NCI-H2227 treated with DMSO at 0.1 percent for 48 hours (cell line): Measurements from ENCODE around the gene SRMS.
"Not testable (repeated sequence)": the region's sequence is repeated elsewhere in the genome, so short reads cannot be mapped to it uniquely, and the experiment has no call there.

Experiments
- DNase-seq: peaks from one replicate; lab custom pipeline; 2025; lab: John Stamatoyannopoulos, UW

Gene SRMS

DNA sequence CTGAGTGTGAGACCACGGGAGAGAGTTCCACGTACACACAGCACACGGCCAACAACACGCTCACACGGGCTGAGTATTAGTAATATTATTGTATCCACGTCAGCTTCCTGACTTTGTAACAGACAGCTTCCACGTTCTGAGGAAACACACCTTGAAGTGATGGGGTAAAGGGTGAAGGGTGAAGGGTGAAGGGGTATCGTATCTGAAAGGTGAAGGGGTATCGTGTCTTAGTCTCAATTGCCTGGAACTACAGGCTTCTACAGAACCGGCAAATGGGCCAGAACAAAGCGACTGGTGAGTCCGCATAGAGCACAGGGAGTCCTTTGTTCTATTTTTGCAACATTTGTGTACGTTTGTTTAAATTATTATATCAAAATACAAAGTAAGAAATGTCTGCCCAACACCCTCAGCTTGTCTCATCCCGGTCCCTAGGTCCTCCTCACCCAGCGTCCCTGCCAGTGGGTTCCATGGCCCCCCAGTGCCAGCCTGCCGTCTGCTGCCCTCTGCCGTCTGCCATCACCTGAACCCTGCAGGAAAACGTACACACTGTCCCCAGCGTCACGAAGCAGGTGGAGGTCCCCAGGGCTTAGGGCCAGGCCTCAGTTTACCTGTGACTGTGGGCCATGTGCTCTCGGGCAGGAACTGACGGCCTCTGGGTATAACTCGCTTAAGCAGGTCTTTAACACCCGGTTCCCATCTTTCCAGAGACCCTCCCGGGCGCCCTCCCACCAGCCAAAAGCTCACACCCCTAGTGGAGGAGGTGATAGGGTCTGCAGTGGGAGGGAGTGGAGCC, 30.9 kb upstream of the SRMS start:
- DNase-seq = no peak

DNA sequence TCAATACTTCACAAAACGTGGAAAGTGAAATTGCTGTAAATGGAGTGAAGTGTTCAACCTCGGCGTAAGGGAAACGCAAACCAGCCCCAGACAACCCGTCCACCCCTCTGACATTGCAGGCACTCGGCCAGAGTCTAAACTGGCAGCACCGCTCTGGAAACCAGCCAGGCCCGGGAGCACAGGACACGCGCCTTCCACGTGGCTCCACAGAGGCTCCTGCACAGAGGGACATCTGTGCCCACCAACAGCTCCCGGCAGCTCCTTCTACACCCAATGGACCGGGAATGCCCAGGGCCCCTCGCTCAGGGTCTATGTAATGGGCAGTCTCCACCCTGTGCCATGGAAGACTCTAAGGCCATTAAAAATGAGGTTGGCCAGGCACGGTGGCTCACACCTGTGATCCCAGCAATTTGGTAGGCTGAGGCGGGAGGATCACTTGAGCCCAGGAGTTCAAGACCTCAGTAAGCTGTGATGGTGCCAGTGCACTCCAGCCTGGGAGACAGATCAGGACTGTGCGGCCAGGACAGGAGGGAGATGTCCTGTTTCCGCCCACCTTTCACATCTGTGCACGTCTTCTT, 29.9 kb upstream of the SRMS start:
- no peak for DNase-seq

DNA sequence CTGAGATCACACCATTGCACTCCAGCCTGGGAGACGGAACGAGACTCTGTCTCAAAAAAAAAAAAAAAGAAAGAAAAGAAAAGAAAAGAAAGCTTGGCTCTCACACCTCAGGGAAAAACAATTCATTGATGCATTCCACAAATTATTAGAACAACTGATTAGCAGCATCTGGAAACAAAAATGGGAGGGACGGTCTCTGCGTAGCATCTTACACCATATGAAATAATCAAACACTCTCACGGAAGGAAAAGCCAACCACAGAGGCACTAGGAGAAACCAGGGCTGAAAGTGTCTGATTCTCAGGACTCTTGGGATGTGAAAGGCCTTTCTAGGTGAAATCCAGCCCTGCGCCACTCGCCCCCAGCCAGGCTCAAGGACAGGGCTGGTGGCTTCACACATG, 28.8 kb upstream of the SRMS start:
- no peak for DNase-seq

DNA sequence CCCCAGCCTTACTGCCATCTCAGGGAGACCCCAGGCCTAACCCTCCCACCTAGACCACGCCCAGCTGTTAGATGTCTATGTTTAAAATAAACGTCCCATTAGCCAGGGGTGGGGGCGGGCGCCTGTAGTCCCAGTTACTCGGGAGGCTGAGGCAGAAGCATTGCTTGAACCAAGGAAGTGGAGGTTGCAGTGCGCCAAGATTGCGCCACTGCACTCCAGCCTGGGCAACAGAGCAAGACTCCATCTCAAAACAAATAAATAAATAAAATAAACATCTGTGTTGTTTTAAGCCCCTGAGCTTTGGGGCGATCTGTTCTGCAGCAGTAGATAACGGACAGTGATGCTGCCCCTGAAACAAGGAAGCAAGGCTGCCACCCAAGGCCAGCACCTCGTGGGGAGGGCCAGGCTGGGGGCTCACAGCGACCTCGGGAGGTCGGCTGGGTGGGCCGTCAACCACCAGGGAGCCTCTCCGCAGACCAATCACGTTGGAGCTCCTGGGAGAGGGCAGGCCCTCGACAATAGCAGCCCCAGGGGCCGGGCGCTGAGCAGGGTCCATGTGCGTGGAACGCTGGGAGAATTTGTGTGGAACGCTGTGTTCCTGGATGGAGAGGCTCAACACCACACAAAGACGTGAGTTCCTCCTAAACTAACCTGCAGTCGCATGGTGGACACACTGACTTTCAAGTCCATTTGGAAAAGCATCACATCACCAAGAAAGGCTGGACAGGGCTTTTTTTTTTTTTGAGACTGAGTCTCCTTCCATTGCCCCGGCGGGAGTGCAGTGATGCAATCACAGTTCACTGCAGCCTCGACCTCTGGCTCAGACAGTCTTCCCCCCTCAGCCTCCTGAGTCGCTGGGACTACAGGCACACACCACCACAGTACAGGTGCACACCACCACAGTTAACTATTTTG, 27.5 kb upstream of the SRMS start:
- DNase-seq = no peak

DNA sequence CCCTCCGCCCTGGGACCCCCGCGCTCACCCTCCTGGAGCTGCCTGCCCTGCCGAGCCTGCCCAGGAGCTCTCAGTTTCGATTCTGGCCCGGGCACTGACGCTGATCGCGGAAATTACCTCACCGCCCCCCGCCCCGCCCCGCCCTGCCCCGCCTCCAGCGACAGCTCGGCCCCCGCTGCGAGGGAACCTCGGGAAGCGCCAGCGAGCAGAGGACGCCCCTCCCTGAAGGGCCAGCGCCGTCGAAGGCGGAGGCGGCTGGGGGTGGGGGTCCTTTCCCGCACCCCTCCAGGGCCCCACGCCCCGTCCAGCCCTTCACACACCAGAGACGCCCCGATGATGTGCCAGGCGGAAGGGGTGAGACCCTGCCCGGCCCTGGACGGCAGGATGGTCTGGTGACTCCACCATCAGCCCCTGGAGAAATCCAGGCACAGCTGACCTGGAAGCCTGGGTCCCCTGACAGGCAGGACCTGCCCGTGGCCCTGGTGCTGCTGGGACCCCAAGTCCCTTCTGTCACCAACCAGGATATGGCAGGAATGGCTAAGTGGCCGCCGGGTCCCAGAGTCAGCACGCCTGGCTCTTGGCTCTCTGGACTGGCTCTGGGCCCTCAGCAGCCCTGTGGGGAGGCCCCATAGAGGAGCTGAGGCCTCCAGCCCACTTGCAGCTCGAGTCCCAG, 26.7 kb upstream of the SRMS start, which contains the start of gene HELZ2:
TSS of gene HELZ2 (minus strand) at position 84 of the 673 bp plus-strand sequence. CDS start 1,854 bp downstream, outside the sequence.
- DNase-seq = peak; percentile 65

DNA sequence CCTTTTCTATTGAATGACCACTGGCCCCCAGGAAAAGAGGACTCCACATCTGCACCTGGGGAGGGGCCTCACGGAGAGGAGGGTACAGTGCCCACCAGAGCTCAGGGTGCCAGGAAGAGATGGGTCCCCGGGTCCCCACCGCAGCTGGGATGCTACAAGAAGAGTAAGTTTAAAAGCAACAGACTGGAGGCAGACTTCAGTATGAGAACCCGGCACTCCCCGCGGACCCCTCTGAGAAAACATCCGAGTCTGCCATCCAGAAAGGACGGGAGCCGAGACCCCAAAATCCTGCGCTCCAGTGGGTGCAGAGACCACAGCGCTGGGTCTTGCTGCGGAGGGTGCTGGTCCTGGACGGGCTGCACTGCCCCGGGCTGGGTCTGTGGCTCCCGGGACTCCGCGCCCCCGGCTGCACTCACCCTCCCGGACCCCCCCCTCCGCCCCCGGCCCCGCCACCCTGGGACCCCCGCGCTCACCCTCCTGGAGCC, 26.1 kb upstream of the SRMS start:
- DNase-seq = no peak

DNA sequence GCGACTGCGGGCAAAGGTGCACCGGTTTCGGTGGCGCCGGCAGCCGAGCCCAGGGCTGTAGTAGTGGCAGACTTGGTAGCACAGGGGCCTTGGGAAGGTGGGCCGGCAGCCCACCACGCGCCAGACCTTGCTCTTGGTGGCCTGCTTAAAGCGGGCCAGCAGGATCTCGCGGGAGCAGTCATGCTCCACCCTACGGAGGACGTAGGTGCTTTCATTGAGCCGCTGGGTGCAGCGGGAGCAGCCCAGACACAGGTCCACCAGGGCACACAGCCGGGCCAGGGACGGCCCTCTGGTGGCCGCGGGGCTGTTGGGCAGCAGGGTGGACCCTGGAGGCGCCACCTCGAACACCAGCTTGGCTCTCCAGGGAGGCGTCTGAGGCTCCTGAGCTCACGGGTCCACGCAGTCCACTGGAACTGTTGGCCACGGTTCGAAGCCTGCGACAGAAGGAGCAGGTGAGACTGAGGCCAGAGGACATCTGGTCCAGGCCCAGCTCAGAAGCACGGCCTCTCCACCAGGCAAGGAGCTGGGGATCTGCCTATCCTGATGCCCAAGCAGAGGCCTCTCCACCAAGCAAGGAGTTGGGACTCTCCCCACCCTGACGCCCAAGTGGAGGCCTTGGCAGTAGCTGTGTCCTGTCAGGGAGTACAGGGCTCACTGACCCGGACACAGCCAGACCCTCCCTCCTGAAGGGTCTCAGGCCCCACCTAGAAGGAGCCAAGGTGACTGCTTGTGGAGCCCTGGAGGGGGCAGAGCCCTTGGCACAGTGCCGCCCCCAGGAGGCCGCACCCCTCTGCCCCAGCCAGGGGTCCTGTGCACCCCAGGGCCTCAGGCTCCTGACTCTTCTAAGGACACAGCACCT, 25.5 kb upstream of the SRMS start:
- no peak for DNase-seq

DNA sequence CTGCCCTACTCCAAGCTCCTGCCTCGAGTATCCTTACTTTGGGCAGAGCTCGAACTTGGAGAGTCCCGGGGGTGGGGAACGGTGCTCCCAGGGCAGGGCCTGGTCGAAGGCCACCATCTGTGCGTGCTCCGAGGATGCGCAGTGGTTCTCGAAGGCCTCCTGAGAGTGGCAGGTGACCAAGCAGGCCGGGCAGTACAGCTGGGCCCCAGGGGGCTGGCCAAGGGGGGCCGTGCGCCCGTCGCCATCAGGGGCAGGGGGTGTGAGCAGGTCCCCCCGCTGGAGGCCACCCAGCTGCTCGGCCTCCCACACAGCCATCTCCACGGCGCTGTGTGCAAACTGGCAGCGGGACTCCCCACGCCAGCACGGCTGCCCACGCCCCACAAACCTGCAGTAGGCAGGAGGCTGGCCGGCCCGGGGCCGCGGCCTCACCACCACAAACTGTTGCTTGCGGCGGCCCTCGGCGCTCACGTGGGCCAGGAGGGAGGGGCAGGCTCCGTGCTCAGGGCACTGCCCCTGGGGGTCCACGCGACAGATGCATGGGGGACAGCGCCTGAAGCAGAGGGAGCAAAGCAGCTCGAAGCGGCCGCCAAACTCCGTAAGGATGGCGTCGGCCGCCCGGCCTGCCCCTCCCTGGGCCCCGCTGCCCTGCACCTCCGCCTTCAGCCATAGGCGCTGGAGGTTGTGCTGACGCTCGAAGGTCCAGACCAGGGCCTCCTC, 24.7 kb upstream of the SRMS start:
- DNase-seq = no peak

DNA sequence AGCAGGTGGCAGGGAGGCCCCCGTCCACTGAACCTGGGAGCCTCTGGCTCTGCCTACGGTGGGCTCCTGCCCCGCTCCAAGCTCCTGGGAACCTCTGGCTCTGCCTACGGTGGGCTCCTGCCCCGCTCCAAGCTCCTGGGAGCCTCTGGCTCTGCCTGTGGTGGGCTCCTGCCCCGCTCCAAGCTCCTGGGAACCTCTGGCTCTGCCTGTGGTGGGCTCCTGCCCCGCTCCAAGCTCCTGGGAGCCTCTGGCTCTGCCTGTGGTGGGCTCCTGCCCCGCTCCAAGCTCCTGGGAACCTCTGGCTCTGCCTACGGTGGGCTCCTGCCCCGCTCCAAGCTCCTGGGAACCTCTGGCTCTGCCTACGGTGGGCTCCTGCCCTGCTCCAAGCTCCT, 23.5 kb upstream of the SRMS start:
- DNase-seq = not testable (repeated sequence)

DNA sequence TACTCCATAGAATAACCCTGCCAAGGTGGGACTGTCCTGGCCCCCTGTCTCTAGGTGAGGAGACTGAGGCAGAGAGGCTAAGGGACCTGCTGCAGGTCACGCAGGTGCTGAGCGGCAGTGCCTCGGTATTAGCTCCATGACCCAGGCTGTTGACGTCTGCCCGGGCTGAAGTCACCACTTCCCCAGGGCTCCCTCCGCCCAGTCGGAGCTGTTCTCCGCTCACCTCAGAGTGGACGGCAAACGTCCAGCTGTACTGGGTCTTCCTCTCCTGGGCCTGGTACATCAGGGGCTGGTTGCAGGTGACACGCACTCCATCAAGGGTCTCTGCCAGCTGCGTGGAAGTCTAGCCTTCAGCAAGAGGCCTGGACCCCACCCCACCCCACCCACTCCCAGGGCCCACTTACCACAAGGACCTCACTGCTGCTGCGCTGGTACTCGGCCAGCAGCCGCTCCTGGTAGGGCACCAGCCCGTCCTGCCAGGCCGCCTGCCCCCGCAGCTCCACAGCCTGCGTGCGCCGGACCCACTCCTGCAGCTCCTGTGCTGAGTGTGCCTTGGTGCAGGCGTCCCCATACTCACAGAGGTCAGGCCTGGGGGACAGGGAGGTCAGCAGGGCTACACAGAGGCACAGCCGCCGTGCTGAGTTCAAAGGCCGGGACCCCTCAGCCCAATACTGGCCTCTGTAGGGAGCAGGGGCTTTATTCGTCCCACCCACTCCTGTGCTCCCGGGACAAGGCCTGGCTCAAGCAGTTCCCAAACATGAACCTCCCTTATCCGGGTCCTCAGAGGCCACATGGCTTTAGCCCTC, 22.9 kb upstream of the SRMS start:
- DNase-seq = no peak

DNA sequence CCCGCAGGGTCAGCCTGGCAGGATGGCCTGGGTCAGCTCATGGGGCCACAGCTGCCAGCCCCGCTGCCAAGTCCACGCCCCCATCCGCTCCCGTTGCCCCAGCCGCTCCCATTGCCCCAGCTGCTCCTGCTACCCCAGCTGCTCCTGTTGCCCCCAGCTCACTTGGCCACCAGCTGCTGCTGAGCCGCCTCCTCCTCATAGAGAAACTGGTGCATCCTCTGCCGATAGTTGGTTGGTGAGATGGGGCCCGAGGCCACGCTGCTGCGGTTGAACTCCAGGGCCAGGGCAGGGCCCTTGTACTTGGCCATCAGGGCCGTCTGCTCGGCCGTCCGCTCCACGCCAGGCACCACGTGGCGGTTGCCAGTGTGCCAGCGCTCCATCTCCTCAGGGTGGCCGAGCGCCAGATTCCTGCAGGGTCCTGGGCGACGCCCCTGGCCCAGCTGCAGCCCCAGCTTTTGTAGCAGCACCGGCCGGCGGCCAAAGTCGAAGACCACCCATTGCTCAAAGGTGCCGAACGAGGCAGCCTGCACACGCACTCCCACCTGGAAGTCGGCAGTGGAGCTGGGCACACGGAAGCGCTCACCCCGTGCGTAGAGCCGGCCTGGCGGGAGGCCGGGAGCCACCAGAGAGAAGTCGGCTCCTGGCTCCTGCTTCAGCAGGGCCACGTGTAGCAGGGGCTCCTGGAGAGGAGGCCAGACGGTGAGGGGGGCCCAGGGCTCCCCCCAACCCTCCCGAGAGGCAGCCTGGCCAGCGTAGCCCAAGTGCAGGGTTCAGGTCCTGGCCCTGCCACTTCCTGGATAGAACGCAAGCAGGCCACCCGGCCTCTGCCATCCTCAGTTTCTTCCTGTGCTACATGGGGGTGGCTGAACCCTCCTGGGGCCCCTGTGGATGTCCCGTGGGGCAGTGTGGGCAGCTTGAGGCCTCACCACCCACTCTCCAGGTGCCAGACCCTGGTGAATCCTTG, 21.7 kb upstream of the SRMS start:
- no peak for DNase-seq

DNA sequence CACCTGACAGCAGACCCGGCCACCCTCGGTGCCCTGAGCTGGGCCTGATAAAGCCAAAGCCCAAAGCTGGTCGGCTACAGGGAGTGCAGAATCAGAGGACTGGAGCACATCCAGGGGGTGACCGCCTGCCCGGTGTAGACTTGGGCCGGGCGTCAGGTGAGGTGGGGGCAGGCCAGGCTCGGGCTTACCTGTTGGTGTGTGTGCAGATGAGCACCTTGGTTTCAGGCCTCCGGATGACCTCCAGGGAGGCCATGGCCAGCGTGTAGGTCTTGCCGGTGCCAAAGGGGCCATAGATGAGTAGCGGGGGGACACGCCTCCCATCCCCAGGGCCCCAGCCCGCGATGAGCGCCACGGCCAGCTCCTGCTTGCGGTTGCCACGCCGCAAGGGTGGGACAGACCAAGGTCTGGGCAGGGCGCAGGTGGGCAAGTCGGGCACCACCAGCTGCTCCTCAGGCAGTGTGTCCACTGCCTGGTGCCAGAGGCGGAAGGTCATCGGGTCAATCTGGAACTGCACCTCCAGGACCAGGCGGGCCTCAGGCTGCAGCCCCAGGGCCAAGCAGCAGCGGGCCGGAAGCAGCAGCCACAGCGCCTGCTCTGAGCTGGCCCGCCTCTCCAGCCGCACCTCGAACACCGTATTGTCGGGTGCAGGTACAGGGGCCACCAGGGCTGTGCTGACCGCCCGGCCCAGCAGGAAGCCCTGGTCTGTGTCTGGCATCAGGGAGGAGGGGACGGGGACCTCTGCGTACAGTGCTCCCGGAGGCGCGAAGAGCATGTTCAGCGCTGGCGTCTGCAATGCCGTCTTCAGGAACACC, 20.8 kb upstream of the SRMS start:
- no peak for DNase-seq

DNA sequence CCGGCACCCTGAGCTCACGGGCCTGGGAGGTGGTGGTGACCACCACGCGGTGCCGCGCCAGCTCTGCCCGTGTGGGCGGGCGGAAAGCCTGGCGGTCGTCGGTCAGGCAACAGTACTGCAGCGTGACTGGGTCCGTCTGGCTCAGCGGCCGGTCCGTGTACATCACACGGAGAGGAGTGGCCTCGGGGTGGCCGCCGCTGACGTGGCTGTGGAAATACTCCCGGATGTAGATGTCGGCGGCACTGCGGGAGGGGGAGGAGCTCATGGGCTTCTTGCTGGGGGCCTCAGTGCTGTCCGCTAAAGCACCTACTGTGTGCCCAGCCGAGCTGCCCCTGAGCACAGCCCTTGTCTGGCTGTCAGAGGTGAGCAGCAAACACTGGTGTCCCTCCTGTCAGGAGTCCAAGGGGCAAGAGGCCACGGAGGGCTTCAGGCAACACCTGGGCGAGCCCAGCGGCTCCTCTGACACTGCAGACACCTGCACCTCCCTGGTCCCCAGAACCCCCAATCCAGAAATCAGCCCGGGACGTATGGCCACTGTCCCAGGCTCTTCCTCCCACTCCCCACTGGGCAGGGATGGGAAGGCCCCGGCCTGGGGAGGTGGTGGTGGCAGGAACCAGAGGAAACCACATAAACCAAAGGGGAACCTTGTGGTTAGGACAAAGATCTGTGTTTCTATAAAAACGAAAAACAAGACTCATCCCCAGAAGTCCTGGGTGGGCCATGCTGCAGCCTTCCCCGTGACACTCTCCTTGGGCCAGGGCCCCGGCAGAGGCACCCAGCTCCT, 20.0 kb upstream of the SRMS start:
- no peak for DNase-seq

DNA sequence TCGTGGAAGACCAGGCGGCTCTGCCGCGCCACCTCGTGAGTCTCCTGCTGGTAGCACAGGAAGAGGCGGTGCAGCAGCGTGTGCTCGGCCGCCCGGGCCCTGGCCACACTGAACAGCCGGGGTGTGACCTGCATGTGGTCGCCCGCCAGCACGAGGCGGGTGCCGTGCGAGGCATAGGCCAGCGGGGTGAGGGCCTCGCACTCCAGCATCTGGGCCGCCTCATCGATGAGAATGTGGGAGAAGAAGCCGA, 19.5 kb upstream of the SRMS start:
- DNase-seq = no peak

DNA sequence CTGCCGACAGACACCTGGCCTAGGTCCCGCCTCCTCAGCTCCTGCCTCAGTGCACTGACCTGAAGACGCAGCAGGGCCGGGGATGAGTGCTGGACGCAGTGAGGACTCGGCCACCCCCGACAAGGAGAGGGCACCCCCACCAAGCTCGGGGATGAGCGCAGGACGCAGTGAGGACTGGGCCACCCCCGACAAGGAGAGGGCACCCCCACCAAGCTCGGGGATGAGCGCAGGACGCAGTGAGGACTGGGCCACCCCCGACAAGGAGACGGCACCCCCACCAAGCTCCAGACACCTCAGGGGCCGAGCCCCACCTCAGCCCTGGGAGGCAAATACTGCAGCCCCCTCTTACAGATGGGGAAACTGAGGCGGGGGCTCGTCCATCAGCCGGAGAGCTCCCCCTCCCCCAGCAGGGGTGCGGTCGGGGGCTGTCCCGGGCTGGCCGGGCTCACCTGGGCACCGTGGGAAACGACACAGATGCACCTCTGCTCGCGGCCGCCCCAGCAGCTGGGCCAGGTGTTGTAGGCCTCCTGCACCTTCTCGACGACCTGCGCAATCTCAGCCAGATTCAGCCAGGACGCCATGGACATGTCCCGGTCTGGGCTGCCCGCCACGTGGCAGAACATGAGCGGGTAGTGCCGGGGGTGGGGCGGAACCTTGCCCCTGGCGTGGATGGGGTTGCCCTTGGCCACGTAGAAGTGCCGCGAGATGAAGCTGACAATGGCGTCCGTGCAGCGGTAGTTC, 19.0 kb upstream of the SRMS start:
- DNase-seq = no peak

DNA sequence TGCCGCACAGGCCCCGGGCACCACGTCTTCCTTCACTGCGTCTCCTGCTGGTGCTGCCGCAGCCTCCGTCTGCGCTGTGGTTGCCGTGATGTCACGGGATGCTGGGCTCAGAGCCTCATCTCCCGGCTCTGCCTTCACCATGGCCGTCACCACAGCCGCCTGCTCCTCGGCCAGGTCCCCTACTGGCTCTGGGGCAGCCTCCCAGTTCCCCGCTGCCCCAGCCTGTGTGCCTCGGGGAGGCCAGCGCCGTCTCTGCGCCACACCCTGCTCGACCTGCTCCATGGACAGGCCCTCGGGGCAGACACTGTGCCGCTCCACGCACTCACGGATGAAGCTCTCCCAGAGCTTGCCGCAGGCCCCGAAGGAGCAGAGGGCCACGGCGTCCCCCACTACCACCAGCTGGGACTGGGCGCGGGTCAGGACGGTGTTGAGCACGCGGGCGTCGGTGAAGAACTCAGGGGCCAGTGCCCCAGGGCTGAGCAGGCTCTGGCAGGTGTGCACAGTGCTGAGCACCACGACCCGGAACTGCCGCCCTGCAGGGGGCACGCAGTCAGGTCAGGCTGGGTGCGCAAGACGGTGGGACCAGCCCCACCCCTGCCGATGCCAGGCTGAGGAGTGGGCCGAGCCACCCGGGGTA, 18.3 kb upstream of the SRMS start:
- DNase-seq = no peak
